Measurements from ENCODE around the gene GABRA4.

The GABRA4 gene

DNA sequence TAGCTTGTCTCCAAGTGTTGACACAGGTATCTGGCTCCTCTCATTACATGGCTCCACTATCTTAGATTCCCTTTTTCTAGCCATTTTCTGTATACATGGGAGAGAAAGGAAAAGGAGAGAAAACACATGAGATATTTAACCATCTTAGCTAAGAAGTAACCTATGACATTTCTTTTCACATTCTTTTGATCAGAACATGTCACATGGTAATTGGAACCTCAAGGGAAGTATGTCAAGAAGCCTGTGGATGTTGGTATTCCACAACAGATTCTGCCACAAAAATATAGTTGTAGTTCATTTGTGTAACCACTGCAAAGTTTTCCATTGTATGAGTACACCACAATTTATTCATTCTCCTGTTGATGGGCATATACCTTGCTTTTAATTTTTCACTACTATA, 19.3 kb upstream of the GABRA4 start:
- TF ChIP-seq POLR2A (IDR thresholded peaks at IDR 0.05; ENCODE audit: low read depth, low read length) (no peak), PAX5 (IDR thresholded peaks at IDR 0.05; ENCODE audit: insufficient read depth, low read length, severe bottlenecking) (no peak), SPI1 (IDR thresholded peaks at IDR 0.05; ENCODE audit: low read depth, low read length) (no peak), TAF1 (IDR thresholded peaks at IDR 0.05; ENCODE audit: low read depth, low read length) (no peak), POU2F2 (IDR thresholded peaks at IDR 0.05; ENCODE audit: low read depth, low read length) (no peak), POLR2AphosphoS5 (IDR thresholded peaks at IDR 0.05; ENCODE audit: low read depth, low read length) (no peak)
- DNase-seq (ENCODE audit: insufficient read length, low spot score) (no peak), FAIRE-seq (no peak)

DNA sequence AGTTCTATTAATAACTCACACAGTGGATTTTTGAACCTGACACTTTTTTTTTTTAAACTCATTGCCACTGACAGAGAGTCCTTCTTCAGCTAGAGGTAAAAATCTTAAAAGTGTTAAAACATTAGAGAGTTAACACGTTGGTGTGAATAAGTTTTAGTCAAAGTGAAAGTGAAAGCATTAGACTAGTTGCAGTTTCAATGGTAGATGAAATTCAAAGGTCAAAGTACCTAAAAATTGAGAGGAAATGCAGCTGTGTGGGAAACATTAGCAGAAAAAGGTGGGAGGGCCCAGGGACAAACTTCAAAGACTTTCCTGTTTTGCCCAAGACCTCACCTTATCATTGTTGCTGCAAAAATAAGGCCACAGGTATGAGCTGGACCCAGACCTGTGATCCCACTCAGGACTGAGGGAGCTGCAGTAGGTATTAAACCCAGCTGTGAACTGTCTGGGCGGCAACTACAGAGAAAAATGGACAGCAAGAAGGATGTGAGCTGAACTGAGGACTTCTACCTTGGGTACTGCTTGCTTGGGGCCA, 17.6 kb upstream of the GABRA4 start:
- FAIRE-seq (no peak), DNase-seq (ENCODE audit: insufficient read length, low spot score) (no peak)
- TF ChIP-seq POU2F2 (IDR thresholded peaks at IDR 0.05; ENCODE audit: low read depth, low read length) (no peak), TAF1 (IDR thresholded peaks at IDR 0.05; ENCODE audit: low read depth, low read length) (no peak), POLR2AphosphoS5 (IDR thresholded peaks at IDR 0.05; ENCODE audit: low read depth, low read length) (no peak), SPI1 (IDR thresholded peaks at IDR 0.05; ENCODE audit: low read depth, low read length) (0 out of 2 replicates have a peak, but pooled peaks have one; percentile 5), POLR2A (IDR thresholded peaks at IDR 0.05; ENCODE audit: low read depth, low read length) (no peak)

DNA sequence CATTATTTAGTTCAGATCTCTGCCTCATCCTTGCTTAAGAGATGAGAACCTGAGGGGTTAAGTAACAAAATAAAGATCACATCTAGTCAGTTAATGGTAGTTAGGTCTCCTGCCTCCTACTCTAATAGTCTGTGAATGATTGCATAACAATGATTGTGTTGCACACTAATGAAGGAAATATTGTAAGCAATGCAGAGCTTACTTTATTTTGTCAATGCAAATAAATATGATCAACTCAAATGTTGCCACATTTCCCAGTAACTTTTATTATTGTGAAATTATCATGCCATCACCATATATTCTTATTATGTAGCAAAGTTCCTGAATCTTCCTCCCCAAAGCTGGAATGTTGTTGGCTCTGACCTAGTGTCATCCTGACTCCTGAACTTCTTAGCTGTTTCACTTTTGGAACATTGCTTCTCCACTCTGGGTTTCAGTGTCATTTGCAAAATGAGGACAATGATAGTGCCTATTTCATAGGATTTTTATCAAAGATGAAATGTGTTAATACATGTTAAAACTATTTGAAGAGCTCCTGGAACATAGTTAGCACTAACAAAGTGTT, 17.0 kb upstream of the GABRA4 start:
- DNase-seq (ENCODE audit: insufficient read length, low spot score) (no peak), FAIRE-seq (no peak)
- TF ChIP-seq POLR2A (IDR thresholded peaks at IDR 0.05; ENCODE audit: low read depth, low read length) (no peak), POLR2AphosphoS5 (IDR thresholded peaks at IDR 0.05; ENCODE audit: low read depth, low read length) (no peak), SPI1 (IDR thresholded peaks at IDR 0.05; ENCODE audit: low read depth, low read length) (no peak), PAX5 (IDR thresholded peaks at IDR 0.05; ENCODE audit: insufficient read depth, low read length, severe bottlenecking) (no peak), TAF1 (IDR thresholded peaks at IDR 0.05; ENCODE audit: low read depth, low read length) (no peak)

DNA sequence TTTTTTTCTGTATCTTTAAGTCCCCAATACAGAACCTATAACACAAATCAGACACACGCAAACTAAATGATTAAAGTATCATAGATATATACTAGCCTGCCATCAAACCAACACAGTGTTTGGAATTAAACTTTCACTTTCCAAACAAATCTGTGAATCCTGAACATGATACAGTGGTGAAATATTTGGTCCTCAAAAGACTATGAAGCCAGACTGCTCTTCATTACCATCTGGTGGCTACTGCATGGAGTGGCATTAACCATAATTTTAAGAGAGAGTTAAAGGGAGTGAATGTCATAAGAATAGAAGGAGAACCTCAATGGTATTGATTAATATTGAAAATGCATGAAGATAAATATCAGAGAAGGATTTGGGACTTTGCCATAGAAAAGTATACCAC, 9.2 kb upstream of the GABRA4 start:
- DNase-seq (ENCODE audit: insufficient read length, low spot score) (no peak), FAIRE-seq (no peak)
- no peak for TF ChIP-seq POLR2AphosphoS5 (IDR thresholded peaks at IDR 0.05; ENCODE audit: low read depth, low read length)
- no peak for TF ChIP-seq POU2F2 (IDR thresholded peaks at IDR 0.05; ENCODE audit: low read depth, low read length)
- no peak for TF ChIP-seq POLR2A (IDR thresholded peaks at IDR 0.05; ENCODE audit: low read depth, low read length)
- TF ChIP-seq SPI1 (IDR thresholded peaks at IDR 0.05; ENCODE audit: low read depth, low read length), result no peak
- no peak for TF ChIP-seq PAX5 (IDR thresholded peaks at IDR 0.05; ENCODE audit: insufficient read depth, low read length, severe bottlenecking)
- TF ChIP-seq TAF1 (IDR thresholded peaks at IDR 0.05; ENCODE audit: low read depth, low read length), result no peak

DNA sequence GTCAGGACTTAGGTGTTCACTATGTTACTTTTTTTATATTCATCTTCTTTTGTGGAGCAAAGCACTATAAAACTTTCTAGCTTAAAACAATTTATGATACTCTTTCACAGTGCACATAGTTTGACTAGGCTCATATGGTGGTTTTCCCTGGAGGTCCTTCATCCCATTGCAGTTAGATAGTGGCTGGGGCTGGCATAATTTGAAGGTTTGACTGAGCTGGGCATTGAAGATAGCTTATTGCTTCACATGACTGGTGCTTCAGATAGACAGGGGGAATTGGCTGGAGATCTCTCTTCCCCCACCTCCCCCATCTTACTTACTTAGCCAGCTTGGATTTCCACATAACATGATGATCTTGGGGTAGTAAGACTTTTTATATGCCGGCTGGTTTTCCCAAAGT, 7.0 kb upstream of the GABRA4 start:
- DNase-seq (ENCODE audit: insufficient read length, low spot score), result no peak
- TF ChIP-seq POLR2A (IDR thresholded peaks at IDR 0.05; ENCODE audit: low read depth, low read length) (no peak), TAF1 (IDR thresholded peaks at IDR 0.05; ENCODE audit: low read depth, low read length) (no peak)
- FAIRE-seq, result no peak

DNA sequence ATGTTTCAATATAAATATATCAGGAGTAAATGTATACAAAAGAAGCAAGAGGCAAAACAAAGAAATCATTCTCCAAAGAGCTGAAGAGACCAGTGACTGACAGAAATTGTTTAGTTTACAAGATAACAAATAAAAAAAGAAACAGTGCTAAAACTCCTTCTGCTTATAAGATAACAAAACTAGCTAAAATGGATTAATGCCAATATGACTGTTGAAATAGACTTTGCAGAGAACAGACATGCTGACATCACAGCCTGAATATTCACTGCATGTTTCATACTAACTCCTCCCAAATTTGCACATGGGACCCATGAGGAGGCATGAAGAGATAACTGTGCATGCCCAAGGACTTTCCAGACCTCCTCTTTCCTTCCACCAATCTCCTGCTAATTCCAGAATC, 6.2 kb upstream of the GABRA4 start:
- FAIRE-seq, result no peak
- DNase-seq (ENCODE audit: insufficient read length, low spot score), result no peak
- no peak for TF ChIP-seq POLR2AphosphoS5 (IDR thresholded peaks at IDR 0.05; ENCODE audit: low read depth, low read length)
- TF ChIP-seq TAF1 (IDR thresholded peaks at IDR 0.05; ENCODE audit: low read depth, low read length), result no peak
- no peak for TF ChIP-seq PAX5 (IDR thresholded peaks at IDR 0.05; ENCODE audit: insufficient read depth, low read length, severe bottlenecking)
- TF ChIP-seq SPI1 (IDR thresholded peaks at IDR 0.05; ENCODE audit: low read depth, low read length), result no peak
- no peak for TF ChIP-seq POLR2A (IDR thresholded peaks at IDR 0.05; ENCODE audit: low read depth, low read length)

DNA sequence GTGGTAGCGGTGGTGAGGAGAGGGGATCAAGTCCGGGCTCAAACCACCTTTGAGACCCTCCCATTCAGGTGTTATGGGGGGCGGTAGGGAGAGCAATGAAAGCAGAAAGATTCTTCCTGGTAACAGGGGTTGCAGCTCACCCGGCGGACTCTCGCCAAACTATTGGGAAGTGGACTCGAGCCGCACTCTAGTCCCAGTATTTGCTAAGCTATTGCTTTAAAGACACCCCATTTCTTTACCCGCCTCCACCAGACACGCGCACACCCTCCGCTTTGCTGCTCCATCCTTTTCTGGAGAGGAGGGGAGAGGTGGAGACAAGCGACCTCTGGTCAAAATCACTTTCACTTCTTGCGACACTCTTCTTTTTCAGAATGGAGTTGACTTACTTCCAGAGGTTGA, 625 bp upstream of the GABRA4 start:
- DNase-seq (ENCODE audit: insufficient read length, low spot score) (no peak), FAIRE-seq (no peak)
- TF ChIP-seq SPI1 (IDR thresholded peaks at IDR 0.05; ENCODE audit: low read depth, low read length), result no peak
- TF ChIP-seq PAX5 (IDR thresholded peaks at IDR 0.05; ENCODE audit: insufficient read depth, low read length, severe bottlenecking), result no peak
- no peak for TF ChIP-seq POLR2AphosphoS5 (IDR thresholded peaks at IDR 0.05; ENCODE audit: low read depth, low read length)
- no peak for TF ChIP-seq POLR2A (IDR thresholded peaks at IDR 0.05; ENCODE audit: low read depth, low read length)
- no peak for TF ChIP-seq POU2F2 (IDR thresholded peaks at IDR 0.05; ENCODE audit: low read depth, low read length)
- TF ChIP-seq TAF1 (IDR thresholded peaks at IDR 0.05; ENCODE audit: low read depth, low read length), result no peak

DNA sequence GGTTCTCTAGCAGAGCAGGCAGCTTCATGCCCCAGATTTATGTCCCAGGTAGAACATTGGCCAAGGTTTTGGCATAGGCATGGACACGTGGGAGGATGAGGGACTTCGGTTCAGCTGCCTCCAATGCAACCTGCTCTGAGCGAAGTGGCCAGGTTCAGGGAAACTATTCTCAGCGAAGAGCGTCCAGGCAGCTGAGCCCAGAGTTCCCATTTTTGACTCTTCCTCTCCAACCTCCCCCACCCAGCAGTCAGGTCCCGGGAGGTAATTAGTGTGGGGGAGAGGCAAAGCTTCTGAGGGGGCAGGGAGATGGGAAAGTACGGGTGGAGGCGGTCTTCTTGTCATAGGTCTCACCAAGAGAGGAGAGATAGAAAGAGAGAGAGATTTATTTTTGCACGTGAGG, 1.0 kb downstream of the GABRA4 start:
- DNase-seq (ENCODE audit: insufficient read length, low spot score) (no peak), FAIRE-seq (no peak)
- TF ChIP-seq TAF1 (IDR thresholded peaks at IDR 0.05; ENCODE audit: low read depth, low read length) (no peak), POLR2A (IDR thresholded peaks at IDR 0.05; ENCODE audit: low read depth, low read length) (no peak), PAX5 (IDR thresholded peaks at IDR 0.05; ENCODE audit: insufficient read depth, low read length, severe bottlenecking) (no peak), SPI1 (IDR thresholded peaks at IDR 0.05; ENCODE audit: low read depth, low read length) (no peak)

DNA sequence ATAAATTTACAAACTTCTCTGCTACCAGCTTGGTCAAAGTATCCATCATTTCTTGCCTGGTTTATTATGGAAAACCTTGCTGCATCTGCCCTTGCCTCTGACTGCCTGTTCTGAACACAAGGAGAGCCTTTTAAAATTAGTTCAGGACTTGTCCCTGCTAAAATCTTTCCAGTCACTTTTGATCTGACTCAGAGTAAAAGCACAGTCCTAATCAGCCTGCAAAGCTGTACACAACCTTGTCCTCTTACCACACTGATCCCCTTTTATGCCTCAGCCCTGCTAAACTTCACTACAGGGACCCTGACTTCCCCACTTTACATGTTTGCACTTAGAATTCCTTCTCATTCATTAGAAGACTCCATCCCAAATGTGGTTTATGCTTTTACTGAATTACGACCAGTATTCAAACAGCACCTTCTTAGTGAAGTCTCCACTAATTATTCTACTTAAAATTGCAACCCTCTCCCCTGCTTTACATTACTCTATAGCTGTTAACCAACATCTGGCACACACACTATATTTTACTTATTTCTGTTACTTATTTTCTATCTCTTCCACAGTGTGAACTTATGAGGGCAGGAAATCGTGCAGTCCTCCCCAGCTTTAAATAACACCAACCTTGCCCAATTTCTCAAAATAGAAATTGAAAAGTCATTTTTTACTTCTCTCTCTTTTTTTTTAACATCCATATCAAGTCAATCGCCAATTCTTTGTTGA, 6.3 kb downstream of the GABRA4 start:
- DNase-seq (ENCODE audit: insufficient read length, low spot score), result no peak
- TF ChIP-seq TAF1 (IDR thresholded peaks at IDR 0.05; ENCODE audit: low read depth, low read length), result no peak
- no peak for TF ChIP-seq PAX5 (IDR thresholded peaks at IDR 0.05; ENCODE audit: insufficient read depth, low read length, severe bottlenecking)
- no peak for TF ChIP-seq POLR2A (IDR thresholded peaks at IDR 0.05; ENCODE audit: low read depth, low read length)
- TF ChIP-seq SPI1 (IDR thresholded peaks at IDR 0.05; ENCODE audit: low read depth, low read length), result no peak
- no peak for TF ChIP-seq POLR2AphosphoS5 (IDR thresholded peaks at IDR 0.05; ENCODE audit: low read depth, low read length)
- no peak for TF ChIP-seq POU2F2 (IDR thresholded peaks at IDR 0.05; ENCODE audit: low read depth, low read length)
- FAIRE-seq, result no peak

DNA sequence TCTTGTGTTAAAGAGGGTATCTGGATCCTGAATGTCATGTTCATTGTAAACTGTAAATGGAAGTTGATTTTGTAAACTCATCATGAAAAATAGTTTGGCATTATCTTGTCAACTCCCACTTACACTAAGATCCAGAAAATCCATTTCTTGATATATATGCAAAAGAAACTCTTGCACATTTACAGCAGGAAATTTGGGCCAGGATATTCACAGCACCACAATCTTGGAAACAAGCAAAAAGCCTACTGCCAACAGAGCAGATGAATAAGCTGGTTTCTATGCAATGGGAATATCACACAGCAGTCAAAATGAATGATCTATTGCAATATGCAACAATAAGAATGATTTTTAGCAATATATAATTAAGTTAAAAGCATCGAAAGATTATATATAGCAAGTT, 8.6 kb downstream of the GABRA4 start:
- no peak for FAIRE-seq

More for the DNA sequence above, 8.6 kb downstream of the GABRA4 start:
- DNase-seq (ENCODE audit: insufficient read length, low spot score), result no peak
- TF ChIP-seq POU2F2 (IDR thresholded peaks at IDR 0.05; ENCODE audit: low read depth, low read length) (no peak), TAF1 (IDR thresholded peaks at IDR 0.05; ENCODE audit: low read depth, low read length) (no peak), POLR2AphosphoS5 (IDR thresholded peaks at IDR 0.05; ENCODE audit: low read depth, low read length) (no peak), SPI1 (IDR thresholded peaks at IDR 0.05; ENCODE audit: low read depth, low read length) (no peak)

All from GM12891 (cell line).